HG02798 (cell line): Measurements from ENCODE around the gene KCNJ1.

Source experiments
- ATAC-seq: cut with Tn5 transposase; IDR thresholded peaks from one replicate; pipeline ENCODE4 v1.9.1; 2021; ENCODE audit warnings: mild to moderate bottlenecking; ENCODE audit not compliant: unreplicated experiment, poor library complexity

KCNJ1 gene

DNA sequence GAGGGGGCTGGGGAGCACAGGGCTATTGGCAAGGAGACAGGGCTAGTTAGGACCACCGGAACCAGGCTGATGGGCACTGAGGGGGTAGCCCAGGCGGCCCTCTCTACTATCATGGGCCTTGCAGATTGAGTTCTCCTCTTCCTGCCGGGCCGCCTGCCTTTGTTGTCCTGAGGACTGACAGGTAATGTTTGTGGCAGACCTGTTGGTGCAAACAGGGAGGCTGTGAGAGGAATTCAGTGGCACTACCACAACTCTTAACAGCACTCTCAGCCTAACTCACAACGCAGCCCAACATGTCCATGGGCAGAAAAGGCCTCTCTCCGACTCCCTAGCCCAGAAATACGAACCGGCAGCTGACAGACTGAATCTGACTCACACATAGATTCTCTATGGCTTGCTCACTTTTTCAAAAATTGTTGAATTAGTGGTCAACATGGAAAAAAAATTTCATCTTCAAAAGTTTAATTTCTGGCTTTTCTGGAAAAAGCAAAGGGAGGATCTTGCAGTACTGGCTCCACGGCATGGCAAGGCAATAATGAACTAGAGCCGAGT, 35.5 kb upstream of the KCNJ1 start:
- no peak for ATAC-seq

DNA sequence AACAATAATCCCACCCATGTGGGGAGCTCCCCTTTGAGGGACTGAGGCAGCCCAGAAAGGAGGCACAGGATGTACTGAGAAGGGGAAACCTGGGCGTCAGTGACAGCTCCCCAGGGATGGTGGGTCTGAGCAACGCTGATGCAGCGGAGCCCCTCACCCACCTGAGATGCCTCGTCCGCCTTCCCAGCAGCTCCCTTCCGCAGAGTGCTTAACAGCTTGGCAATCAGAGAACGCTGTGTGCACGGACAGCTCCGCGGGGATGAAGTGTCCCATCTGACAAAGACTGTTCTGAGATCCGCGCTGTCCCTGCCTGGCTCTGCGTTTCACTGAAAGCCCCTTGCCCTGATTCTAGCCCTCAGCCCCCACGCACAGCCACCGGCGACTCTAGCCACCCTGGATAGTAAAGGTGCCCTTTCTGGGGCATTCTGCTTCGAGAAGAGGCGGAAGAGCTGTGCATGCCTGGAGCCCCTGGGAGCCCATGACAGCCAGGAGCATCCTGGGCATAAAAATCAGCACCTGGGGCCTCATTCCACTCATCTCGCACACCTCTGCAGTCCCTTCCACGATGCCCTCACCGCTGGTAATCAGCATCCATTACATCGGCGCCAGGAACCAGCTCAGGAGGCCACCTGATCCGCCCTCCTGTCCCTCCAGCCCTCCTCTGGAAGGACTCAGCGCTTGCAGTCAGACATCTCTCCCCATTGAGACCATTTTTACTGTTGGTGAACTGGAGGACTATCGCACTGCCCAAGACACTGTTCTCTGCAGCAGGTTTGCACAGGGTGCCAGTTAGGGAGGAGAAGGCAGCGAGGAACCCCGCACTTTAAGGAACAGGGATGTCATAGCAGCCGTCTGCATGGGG, 34.8 kb upstream of the KCNJ1 start:
- no peak for ATAC-seq

DNA sequence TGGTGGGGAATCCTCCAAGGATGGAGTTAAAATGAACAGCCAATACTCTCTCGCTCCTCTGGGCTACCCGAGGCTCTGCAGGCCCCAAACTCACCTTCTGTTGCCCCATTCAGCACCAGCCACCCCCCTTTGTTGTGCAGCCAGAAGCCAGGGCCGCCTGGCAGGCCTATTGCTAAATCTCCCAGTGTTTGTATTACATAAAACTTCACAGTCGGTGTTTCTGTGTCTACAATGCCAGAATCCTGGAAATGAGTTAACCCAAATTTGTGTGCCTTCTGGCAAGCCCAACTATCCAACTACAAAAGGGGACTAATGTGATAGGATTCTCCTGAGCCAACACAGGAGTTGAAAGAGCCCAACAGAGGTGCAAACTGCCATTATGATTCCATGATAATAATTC, 33.4 kb upstream of the KCNJ1 start:
- ATAC-seq, result no peak

DNA sequence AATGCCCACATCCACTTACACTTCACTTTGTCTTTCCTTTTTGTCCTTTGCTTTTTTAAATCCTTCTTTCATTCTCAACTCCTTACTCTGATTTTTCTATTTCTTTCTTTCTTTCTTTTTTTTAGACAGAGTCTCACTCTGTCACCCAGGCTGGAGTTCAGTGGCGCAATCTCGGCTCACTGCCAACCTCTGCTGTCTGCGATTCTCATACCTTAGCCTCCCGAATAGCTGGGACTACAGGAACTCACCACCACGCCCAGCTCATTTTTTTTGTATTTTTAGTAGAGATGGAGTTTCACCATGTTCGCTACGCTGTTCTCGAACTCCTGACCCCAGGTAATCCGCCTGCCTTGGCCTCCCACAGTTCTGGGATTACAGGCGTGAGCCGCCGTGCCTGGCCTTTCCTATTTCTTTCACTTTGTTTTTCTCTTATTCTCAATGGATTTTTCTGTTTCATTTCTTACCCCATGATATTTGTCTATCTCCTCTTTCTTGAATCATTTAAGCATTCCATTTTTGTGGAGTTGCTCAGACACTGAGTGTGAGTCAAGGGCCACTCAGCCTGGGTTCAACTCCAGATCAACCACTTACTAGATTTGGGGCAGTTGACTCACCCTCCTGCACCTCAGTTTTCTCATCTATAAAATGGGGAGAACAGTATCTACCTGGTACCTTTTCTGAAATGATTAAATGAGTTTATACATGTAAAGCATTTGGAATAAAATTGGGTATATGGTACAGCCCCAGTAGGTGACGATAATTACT, 31.7 kb upstream of the KCNJ1 start:
- ATAC-seq, result no peak

DNA sequence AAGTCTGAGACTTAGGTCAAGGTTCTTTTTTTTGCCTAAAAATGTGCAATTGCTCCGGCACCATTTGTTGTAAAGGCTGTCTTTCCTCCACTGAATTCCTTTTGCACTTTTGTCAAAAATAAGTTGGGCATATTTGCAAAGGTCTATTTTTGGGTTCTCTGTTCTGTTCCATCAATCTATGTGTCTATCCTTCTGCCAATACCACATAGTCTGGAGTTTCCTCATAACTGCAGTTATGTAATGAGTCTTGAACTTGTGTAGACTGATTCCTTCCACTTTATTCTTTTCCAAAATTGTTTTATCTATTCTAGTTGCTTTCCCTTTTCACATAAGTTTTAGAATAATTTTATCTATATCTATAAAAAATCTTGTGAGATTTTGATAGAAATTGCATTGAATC, 30.7 kb upstream of the KCNJ1 start:
- ATAC-seq, result no peak

DNA sequence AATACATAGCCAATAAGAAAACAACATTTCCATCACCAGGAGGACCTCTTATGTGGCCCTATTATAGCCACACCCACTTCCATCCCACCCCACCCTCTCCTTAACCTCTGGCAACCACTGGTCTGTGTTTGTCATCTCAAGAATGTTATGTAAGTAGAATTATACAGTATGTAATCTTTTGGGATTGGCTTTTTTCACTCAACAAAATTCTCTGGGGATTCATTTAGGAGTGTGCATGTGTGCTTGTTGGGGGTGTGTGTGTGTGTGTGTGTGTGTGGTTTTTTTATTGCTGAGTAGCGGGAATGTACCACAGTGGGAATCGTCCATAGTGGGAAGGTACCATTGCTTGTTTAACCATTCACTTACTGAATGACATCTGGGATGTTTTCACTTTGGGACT, 29.3 kb upstream of the KCNJ1 start:
- ATAC-seq, result no peak

DNA sequence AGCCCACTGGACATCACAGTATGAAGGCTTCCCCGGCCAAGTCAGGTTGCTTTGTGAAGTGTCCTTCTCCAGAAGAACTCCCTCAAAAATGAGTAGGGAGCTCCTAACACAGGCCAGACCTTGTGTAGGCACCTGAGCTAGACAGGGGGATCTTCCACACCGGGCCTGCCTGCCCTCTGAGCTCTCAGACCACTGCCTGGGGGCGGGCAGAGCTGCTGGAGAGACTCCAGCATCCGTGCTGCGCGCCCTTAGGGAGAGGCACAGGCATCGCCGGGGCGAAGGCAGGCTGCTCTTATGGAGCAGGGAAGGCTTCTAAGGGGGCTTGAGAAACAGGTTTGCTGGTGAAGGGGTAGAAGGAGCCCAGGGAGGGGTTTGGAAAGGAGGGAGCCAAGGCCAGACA, 28.4 kb upstream of the KCNJ1 start:
- ATAC-seq, result no peak

DNA sequence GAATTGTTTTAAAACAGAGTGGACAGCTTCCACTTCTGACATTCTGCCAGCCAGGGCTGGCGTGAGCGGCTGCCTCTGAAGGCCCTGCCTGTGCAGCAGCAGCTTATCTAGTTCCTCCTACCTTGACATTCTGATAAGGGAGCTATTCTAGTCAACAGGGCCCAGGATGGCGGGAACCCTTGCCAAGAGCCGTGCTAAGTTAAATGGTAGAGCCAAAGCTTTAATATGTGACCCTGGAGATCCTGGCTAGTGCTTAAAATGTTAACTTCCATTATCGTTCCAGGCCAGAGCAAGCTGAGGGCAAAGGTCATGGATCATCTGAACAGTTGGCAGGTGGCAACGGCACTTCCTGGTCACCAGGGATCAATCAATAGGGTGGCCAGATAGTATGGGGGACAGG, 27.6 kb upstream of the KCNJ1 start:
- no peak for ATAC-seq

DNA sequence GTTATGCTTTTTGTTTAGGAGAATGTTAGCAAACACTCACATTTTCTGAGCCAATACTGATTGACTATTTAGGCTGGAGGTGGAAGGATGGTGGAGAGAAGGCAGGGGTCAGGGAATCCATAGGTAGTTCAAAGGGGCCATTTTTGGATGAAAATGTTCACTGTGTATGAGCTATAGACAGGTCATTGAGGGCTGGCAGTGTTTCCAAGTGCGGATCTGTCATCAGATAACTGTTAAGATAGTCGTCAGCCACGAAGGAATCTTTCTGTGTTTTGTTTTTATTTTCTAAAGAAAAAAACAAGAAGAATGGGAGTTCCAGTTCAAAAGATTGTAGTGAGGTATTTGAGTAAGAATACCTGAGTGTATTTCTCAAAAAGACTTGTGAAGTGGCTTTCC, 27.2 kb upstream of the KCNJ1 start:
- peak; percentile 8 for ATAC-seq

DNA sequence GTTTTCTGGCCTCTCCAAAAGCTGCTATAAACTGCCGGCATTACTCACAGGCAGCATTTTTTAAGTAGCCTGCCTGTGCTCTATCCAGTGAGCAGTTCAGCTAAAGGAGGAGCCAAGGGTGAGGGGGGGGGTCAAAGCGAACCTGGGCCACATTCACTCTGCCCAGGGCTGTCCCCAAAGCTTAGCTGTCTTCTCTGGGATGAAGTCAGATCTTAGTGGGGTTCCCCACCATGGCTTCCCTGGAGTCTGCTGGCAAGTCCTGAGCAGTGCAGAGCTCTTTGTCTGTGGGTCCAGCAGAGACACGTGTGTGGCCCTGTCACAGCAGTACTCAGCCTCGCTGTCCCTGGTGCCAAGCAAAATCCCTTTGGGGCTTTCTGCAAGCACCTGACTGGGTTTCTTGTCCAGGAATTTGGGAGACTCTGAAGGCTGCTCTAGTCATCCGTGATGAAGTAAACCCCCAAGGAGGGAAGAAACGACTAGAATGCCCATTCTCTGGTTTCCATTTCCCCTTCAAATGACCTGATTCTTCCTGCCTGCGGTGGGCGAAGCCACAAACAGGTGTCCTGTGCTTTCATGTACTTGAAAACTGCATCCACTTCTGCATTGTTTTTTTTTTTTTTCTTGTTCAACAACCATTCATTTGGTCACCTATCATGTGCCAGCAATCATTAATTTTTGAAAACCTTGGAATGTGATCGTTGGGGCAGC, 26.6 kb upstream of the KCNJ1 start:
- peak; percentile 66 for ATAC-seq

DNA sequence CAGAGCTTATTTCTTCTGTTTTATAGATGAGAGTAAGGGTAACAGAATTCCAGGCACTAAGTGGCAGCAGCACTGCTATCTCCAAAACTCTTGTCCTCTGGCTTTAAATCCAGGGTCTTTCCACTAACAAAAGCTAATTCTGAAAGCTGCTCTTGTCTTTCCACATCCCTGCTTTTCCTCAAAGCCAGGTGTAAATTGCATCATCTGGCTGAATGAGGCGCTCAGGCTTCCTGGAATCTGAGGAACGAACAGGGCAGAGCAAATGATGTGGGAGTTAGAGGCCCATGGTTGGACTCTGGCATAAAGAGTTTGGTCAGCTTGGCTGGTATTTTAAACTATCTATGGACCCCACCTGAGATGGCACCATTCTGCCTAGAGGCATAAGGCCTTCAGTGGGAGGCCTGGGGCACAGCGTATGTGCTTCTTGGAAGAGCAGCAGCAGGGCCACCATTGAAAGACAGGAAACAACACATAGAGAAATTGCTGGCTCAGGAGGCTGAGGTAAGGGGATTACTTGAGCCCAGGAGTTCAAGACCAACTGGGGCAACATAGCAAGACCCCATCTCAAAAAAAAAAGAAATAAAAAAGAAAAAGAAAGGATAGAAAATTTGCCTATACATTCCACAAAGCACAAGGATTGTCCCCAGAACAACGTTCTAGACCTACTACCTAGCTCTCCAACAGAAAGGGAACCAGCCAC, 25.9 kb upstream of the KCNJ1 start:
- no peak for ATAC-seq

DNA sequence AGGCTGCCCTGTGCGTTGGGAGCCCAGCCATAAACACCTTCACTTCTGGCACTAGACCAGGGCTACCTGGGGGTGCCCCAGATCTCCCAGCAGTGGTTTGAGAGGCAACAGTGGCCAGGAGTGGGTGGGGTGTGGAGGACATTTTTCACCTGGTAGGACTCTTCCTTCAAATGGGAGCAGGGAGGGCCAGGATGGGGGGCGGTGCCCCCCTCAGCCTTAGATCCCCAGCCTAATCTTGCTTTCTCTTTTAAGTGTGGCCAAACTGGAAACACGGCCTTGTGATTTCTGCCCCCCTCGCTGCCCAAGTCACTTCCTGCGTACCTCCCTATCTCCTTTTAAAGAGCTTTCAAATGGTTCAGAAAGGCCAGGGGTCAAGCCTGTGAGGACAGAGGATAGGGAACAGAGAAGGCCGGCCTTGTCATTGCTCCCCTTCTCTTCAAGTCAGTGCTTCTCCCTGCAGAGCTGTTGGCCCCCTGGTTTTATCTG, 24.9 kb upstream of the KCNJ1 start:
- no peak for ATAC-seq

DNA sequence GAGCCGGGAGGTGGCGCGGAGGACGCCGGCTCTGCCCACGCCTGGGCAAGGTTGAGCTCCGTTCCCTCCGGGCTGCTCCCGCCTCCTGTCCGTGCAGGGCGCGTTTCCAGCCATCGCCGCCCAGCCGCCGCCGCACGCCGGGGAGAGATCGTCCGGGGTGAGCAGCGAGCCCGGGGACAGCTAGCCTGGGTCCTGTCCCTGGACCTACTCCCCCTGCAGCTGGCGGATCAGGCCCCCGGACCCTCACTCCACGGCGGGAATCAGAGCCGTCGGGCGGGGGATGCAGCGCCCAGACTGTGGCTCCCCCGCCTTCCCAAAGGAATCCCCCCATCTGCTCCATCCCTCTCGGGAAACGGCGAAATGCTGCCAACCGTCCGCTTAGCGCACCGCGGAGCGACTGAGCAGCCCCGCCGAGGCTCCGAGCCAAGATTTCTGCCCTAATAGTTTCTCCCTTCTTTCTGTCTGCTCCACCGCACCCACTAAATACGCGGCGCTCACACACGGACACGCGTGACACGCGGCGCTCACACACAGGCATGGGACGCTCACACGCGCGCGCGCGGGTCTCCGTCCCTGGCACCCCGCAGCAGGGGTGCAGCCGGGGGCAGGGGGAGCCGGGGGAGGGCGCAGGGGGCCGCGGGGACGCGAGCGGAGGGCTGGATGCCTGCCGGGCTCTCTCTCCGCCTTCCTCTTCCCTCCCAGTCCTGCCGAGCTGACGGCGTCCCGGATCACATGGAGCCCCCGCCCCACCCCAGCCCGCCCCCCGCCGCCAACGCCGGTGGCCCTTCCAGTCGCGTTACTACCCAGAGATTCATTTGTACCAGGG, 23.7 kb upstream of the KCNJ1 start, which contains the start of gene KCNJ5:
KCNJ5 (plus strand) TSS at position 814 of the 826 bp plus-strand sequence. CDS start 19,918 bp downstream, outside the sequence.
- ATAC-seq, result no peak

DNA sequence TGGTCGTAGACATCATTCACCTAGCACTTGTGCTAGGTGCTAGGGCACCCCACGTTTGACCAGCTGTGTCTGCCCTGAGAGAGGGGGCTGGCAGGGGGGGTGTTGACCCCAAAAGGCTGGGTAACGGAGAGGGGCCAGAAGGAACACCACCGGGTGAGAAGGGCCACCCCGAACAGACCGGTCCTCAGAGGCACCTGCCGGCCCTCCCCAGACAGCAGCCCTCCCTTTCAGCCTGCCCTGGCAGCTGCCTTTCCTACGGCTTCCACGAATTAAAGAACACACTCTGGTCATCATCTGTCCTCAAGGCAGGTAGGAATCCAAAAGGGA, 23.1 kb upstream of the KCNJ1 start:
- no peak for ATAC-seq

DNA sequence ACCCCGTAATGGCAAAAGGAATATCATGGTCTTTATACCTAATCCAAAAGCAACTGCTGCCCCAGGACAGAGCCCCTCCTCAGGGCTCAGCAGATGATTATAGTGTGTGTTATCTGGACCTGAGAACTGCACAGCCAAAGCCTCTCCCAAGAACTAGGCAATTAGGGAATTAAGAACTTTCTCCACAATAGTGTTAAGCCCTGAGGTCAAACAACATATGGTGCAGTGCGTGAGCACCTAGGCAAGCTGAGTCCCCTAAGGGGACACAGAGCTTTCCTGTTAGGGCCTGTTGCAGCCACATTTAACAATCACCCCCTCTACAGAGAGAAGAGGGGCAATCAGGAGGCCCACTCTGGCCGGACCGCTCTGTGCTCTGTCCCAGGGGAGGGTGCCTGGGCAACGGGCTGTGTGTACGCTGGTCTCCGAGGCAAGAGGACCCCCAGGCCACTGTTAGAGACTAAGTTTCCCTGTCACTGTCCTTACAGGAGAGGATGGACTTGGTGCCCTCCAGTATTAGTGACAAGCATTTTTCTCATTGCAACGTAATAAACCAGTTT, 22.6 kb upstream of the KCNJ1 start:
- ATAC-seq, result no peak

DNA sequence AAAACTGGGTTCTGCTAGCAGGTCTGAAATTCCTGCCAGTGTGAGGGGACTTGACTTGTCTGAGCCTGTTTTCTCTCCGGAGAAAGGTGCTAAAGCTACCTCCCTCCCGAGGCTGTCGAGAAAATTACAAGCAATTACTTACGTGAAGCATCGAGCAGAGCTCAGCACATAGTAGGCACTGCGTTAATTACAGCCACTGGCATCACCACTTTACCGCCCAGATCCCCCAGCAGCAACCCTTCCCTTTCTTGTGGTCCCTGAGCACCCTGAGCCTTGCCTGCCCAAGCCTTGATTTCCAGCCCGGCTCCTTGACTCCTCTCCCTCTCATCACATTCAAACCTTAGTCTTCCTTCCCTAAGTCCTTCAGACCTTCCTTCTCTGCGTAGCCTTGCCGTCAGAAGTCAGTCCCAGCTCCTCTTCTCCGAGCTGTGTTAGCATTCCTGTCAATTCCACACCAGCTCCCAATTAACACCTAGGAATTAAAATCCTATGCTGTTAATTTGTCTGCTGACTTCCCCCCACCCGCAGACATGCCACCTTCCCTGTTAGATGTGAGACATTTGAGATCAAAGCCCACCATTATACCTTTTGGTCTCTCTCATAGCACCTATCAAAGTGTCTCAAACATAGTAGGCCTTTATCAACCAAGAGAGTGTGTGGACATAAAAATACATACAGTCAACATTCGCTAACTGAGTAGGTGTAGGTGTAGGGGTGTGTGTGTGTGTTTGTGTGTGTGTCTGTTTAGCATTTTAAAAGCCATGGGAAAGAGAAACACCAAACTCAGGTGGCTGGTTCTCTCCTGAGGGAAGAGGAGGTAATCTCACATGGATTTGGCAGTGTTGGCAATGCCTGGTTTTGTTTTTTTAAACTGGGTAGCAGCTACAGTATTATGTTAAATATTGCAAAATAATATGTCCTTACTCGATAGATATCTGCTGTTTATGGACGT, 21.2 kb upstream of the KCNJ1 start:
- no peak for ATAC-seq

DNA sequence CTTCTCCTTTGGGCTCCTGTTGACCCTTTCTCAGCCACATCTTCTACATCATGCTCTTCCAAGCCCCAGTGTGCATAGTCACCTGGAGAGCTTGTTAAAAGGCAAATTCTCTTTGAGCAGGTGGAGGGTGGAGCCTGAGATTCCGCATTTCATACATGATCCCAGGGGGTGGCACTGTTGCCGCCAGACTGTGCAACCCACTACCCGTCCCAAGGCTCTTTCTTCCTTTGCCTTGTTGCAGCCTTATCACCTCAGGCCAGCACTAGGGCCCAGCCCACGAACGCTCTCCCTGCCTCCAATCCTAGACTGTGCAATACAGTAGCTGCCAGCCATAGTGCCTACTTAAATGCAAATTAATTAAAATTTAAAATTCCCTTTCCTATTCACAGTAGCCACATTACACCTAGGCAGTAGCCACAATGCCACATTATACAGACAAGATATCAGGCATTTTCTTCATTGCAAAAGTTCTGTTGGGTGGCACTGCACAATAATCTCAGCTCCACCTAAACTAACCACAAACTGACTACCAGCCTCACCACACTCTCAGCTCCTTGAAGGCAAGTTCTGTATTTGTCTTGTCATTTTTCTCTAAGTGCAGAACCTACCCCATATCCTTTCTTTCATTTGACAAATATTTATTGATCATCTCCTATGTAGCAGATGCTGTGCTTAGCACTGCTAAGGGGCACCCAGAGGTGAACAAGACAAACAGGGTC, 19.5 kb upstream of the KCNJ1 start:
- no peak for ATAC-seq
